Rectal smooth muscle tissue (tissue), 1 donor: ENCODE results near the gene CLEC16A.
"Not testable (repeated sequence)": the region's sequence is repeated elsewhere in the genome, so short reads cannot be mapped to it uniquely, and the experiment has no call there.

Experiments used
- H3K27ac ChIP-seq: one replicate; pipeline ENCODE4 v1.7.0; 2013; ENCODE audit warnings: low read depth, low read length, inconsistent platforms
- H3K27me3 ChIP-seq: one replicate; pipeline ENCODE4 v1.7.0; 2013; ENCODE audit warnings: low read length; ENCODE audit not compliant: control insufficient read depth, insufficient read depth
- H3K36me3 ChIP-seq: one replicate; pipeline ENCODE4 v1.7.0; 2013; ENCODE audit warnings: low read length; ENCODE audit not compliant: control insufficient read depth, insufficient read depth
- H3K4me1 ChIP-seq: one replicate; pipeline ENCODE4 v1.7.0; 2013; ENCODE audit warnings: low read length; ENCODE audit not compliant: control insufficient read depth, insufficient read depth
- H3K4me3 ChIP-seq: one replicate; pipeline ENCODE4 v1.7.0; 2013; ENCODE audit warnings: low read length
- H3K9ac ChIP-seq: one replicate; pipeline ENCODE4 v1.7.0; 2013; ENCODE audit warnings: low read length

The CLEC16A gene

DNA sequence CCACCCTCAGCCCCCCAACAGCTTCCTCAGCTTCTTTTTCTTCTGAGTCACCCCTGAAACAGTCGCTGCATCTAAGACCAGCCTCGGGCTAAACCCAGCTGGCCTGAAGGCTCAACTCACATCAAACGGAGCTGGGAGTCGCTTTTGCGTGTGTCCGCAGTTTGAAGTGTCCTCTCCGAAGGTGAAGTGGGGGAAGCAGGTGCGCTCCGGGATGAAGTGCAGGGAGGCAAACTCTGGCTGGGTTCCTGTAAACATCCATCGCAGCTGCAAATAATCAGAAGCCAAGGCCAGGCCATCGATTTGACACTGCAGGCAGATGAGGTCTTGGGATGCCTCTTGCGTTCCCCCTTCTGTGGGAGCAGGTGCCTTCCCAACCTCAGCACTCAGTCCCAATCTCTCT is 15.3 kb upstream of the CLEC16A start:
- H3K4me3 ChIP-seq, H3K27me3 ChIP-seq, H3K27ac ChIP-seq, H3K4me1 ChIP-seq, H3K9ac ChIP-seq, H3K36me3 ChIP-seq: not testable (repeated sequence)

DNA sequence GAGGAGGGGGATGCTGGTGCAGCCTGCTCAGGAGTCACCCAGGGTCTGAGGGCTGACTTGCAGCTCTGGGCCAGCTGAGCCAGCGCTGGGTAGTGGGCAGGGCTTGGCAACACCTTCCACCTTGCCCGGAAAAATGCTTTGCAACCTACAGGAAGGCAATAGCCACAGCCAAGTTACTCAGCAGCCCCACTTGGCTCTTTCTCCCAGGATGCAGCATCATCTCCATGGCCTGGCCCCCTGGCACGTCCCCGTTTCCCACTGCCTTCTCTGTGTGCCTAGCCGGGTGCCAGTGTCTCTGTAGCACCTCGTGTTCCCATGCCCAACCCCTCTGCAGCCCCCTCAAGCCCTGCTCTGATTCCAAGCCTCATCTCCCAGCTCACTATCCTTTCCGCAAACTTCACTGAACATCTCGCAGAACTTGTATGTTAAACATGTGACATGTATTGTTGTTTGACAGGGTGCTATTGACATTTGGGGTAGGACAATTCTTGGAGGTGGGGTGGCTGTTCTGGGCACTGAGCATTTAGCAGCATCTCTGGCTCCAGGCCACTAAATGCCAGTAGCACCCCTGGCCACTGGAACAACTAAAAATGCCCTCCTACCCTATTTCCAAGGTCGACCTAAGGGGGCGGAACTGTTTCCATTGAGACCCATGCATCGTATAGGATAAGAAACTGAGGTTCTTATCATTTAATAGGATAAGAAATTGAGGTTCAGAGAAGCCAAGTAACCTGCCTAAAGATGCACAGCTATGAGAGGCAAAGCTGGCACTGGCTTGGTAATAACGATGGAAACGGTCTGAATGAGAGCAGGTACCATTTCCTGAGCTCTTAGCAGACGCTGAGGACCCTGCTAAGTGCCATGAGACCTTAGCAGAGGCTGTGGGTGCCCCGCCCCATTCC is 14.3 kb upstream of the CLEC16A start:
- Histone ChIP-seq H3K27ac (no peak overlapping the region), H3K36me3 (no peaks in the 10 kb centered on the region), H3K4me1 (no peaks in the 10 kb centered on the region)

GRCh38 chr16:10930755-10931093 is 13.6 kb upstream of the CLEC16A start:
- Histone ChIP-seq H3K9ac (no peak overlapping the region), H3K4me3 (no peak overlapping the region), H3K36me3 (no peaks in the 10 kb centered on the region), H3K27ac (no peak overlapping the region), H3K4me1 (peaks cover 3% of the 10 kb centered on the region), H3K27me3 (no peaks in the 10 kb centered on the region)

More for the DNA sequence above, 14.3 kb upstream of the CLEC16A start:
- H3K27me3 ChIP-seq, result no peaks in the 10 kb centered on the region
- H3K9ac ChIP-seq, result no peak overlapping the region
- H3K4me3 ChIP-seq, result no peak overlapping the region

DNA sequence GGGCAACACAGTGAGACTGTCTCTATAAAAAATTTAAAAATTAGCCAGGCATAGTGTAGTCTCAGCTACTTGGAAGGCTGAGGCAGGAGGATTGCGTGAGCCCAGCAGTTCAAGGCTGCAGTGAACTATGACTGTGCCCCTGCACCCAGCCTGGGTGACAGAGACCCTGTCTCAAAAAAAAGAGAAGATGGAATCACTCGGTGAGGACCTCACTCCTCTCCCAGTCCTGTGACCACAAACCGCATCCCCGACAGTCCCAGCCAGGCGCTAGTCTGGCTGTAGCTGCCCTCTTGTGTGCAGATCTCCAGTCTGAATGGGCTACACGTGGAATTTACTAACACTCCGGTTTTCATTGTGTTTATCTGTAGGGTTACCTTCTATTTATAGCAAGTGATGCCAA is 13.2 kb upstream of the CLEC16A start:
- no peak overlapping the region for H3K4me3 ChIP-seq
- H3K4me1 ChIP-seq, result peaks cover 3% of the 10 kb centered on the region
- no peak overlapping the region for H3K27ac ChIP-seq
- H3K27me3 ChIP-seq, result no peaks in the 10 kb centered on the region
- H3K9ac ChIP-seq, result no peak overlapping the region
- H3K36me3 ChIP-seq, result no peaks in the 10 kb centered on the region

- H3K4me3 ChIP-seq, result no peak overlapping the region
- no peak overlapping the region for H3K9ac ChIP-seq
- no peak overlapping the region for H3K27ac ChIP-seq
- H3K36me3 ChIP-seq, result no peaks in the 10 kb centered on the region
- no peaks in the 10 kb centered on the region for H3K27me3 ChIP-seq
- H3K4me1 ChIP-seq, result peaks cover 6% of the 10 kb centered on the region
These were observed 12.3 kb upstream of the CLEC16A start for GRCh38 chr16:10931977-10932632.

DNA sequence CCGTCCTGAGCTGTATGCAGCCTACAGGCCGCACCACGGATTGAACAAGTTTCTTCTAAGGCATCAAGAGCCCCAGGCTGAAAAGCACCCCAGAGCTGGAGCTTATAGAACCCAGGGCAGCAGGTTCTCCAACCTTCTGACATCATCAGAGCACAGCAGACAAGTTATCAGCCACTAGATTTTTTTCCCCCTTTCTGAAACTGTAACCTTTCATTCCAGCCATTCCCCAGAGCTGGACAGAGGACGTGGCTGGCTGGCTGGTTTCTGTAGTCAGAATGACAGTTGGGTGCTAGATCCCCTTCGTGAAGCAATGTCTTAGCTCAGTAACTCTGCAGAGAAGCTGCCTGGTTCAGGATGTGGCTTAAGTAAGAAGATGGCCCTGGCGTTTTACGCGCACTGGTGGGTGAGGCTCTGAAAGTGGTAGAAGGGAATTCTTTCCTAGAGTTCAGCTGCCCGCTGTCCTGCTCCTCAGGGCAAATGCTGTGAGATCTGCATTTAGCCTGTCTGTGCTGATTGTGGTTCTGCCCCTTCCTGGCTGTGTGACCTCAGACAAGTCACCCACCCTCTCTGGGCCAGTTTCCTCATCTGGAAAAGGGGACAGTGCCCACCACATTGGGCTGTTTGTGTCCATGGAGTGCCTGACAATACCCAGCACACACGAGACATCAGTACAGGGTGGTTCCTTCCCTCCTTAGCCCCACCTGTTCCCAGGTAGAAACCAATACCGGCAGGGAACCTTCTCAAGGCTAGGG is 11.2 kb upstream of the CLEC16A start:
- peaks cover 12% of the 10 kb centered on the region for H3K4me1 ChIP-seq
- no peaks in the 10 kb centered on the region for H3K36me3 ChIP-seq
- H3K27me3 ChIP-seq, result no peaks in the 10 kb centered on the region
- H3K4me3 ChIP-seq, result no peak overlapping the region
- H3K27ac ChIP-seq, result no peak overlapping the region
- no peak overlapping the region for H3K9ac ChIP-seq

DNA sequence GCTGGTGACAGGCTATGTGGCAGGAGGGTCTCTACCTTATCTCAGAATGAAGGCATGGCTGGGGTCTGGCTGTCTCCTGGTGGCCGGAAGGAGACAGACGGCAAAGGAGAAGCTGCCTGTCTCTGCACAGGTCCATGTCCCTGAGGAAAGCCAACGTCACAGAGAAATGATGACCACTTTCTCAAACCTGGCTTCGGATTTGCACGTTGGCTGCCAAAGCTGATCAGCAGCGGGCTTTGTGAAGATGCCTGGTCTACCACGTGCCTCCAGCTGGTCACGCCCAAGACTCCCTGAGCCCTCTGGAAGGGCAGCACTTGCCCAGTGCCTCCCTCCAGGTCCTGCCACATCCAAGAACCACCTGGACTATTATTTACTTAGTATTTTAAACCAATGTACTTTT is 10.5 kb upstream of the CLEC16A start:
- Histone ChIP-seq H3K27me3 (no peaks in the 10 kb centered on the region), H3K36me3 (no peaks in the 10 kb centered on the region), H3K4me3 (no peak overlapping the region), H3K9ac (no peak overlapping the region), H3K4me1 (peaks cover 18% of the 10 kb centered on the region), H3K27ac (no peak overlapping the region)

DNA sequence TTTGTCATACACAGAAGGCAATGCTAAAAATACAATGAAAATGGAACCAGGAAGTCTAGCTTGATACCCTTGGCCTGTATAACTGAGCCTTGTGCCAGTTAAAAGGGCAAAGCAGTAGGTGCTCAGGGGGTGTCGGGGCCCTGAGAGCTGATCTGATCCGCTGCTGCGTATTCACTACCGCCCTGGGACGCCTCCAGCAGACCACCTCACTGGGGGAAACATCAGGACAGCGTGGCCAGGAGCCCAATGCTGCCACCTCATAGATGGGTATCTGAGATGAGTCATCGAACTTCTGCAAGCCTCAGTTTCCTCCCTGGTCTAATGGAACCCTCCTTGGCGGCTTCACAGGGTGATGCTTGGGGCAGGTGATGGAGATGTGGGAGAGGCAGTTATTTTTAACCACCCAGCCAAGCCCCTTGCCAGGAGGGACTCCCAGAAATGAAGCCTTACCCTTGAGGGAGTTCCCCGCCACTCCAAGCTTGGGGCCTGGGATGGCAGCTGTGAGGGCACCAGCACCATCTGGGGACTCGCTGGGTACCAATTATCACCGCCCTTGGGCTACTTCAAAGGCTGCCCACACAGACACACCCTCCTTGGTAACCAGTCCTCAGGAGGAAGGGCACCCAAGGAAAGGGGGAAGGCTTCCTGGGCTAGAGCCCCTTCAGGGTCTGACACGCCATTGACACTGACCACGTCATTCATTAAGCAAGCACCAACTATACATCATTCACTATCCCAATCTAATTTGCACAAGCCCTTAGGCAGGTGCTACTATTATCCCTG is 9.8 kb upstream of the CLEC16A start:
- Histone ChIP-seq H3K27ac (no peak overlapping the region), H3K9ac (no peak overlapping the region), H3K36me3 (no peaks in the 10 kb centered on the region), H3K4me3 (no peak overlapping the region), H3K27me3 (no peaks in the 10 kb centered on the region), H3K4me1 (peaks cover 25% of the 10 kb centered on the region)

GRCh38 chr16:10935226-10935915 is 9.0 kb upstream of the CLEC16A start:
- H3K4me3 ChIP-seq, result no peak overlapping the region
- no peaks in the 10 kb centered on the region for H3K36me3 ChIP-seq
- no peak overlapping the region for H3K27ac ChIP-seq
- no peaks in the 10 kb centered on the region for H3K27me3 ChIP-seq
- peaks cover 33% of the 10 kb centered on the region for H3K4me1 ChIP-seq
- H3K9ac ChIP-seq, result no peak overlapping the region

DNA sequence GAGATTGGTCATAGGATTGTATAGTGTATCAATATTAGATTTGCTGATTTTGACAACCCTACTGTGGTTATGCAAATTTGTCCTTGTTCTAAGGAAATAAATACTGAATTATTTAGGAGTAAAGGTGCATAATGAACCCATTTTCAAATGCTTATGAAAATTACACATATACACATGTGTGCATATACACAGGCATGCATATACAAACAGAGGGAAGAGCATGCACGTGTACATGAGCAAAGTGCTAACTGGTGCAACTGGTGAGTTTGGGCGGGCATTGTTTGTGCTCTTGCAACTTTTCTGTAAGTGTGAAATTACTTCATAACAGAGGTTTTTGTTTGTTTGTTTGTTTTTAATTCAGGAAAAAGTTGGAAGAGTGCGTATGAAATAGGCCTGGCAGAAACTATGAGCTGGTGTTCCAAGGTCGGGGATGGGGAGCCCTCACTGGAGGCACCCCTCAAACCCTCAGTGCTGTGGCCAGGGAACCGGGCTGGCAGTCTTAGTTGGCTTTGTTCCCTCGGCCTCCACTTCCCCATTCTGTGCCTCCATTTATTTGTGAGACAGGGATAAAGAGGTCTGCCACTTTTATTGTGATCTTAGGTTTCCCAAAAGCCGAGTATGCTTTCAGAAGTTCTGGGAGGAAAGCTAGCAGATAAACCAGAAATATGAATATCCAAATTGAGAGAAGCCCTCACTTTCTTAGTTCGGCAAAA is 7.9 kb upstream of the CLEC16A start:
- no peak overlapping the region for H3K4me3 ChIP-seq
- no peak overlapping the region for H3K9ac ChIP-seq
- H3K4me1 ChIP-seq, result peaks cover 42% of the 10 kb centered on the region
- no peaks in the 10 kb centered on the region for H3K36me3 ChIP-seq
- no peaks in the 10 kb centered on the region for H3K27me3 ChIP-seq
- no peak overlapping the region for H3K27ac ChIP-seq

- Histone ChIP-seq H3K36me3 (no peaks in the 10 kb centered on the region), H3K27ac (peak overlapping the region; percentile 41), H3K4me3 (peak overlapping the region; percentile 34), H3K27me3 (no peaks in the 10 kb centered on the region), H3K9ac (no peak overlapping the region), H3K4me1 (peaks cover 42% of the 10 kb centered on the region)
These were observed 7.1 kb upstream of the CLEC16A start for GRCh38 chr16:10937068-10937859.
